Activated T-helper 1 cell treated with anti-CD3 and anti-CD28 coated beads, Interleukin-12 subunit alpha, Interleukin-12 subunit beta, Interleukin-2, Interleukin-4 antibody, amounts not matched to agents 30 ng/mL and 10 ng/mL and 1 ng/mL, durations not matched to agents 14 hours and 24 hours and 36 hours (primary cell): ENCODE measurements around the gene KMT5C. TPM values are rescaled to one million over a fixed set of nuclear protein-coding genes. Genes with fewer than 3 reads are reported as not detected.

Experiments used
- DNase-seq: peaks from one replicate; pipeline ENCODE4 v3.0.0; 2021; ENCODE audit warnings: low spot score
- H3K27ac Mint-ChIP-seq: one replicate; pipeline ENCODE4 v1.8.0; 2021; ENCODE audit warnings: mild to moderate bottlenecking, mixed read lengths
- H3K27me3 Mint-ChIP-seq: one replicate; pipeline ENCODE4 v1.8.0; 2022; ENCODE audit warnings: mild to moderate bottlenecking, moderate library complexity, mixed read lengths; ENCODE audit not compliant: insufficient read depth
- H3K36me3 Mint-ChIP-seq: one replicate; pipeline ENCODE4 v1.8.0; 2021; ENCODE audit warnings: low read depth, mixed read lengths
- H3K4me1 Mint-ChIP-seq: one replicate; pipeline ENCODE4 v1.8.0; 2021; ENCODE audit warnings: low read depth, mixed read lengths
- H3K4me3 Mint-ChIP-seq: one replicate; pipeline ENCODE4 v1.8.0; 2021; ENCODE audit warnings: mild to moderate bottlenecking, moderate library complexity, mixed read lengths
- H3K9me3 Mint-ChIP-seq: one replicate; pipeline ENCODE4 v1.8.0; 2021; ENCODE audit warnings: mixed read lengths
- intact Hi-C: fragments of 100-400 bp; cut with micrococcal nuclease; formaldehyde crosslinking; loops from one replicate; pipeline ENCODE4 v1.15.1; 2024
- total RNA-seq: library from RNA; stranded (reverse); gene quantifications from 2 replicates; pipeline ENCODE4 v1.2.3, GENCODE V29; 2022

Gene KMT5C
- total RNA-seq, 1 donor from 2014 or later: 29.9 TPM

DNA sequence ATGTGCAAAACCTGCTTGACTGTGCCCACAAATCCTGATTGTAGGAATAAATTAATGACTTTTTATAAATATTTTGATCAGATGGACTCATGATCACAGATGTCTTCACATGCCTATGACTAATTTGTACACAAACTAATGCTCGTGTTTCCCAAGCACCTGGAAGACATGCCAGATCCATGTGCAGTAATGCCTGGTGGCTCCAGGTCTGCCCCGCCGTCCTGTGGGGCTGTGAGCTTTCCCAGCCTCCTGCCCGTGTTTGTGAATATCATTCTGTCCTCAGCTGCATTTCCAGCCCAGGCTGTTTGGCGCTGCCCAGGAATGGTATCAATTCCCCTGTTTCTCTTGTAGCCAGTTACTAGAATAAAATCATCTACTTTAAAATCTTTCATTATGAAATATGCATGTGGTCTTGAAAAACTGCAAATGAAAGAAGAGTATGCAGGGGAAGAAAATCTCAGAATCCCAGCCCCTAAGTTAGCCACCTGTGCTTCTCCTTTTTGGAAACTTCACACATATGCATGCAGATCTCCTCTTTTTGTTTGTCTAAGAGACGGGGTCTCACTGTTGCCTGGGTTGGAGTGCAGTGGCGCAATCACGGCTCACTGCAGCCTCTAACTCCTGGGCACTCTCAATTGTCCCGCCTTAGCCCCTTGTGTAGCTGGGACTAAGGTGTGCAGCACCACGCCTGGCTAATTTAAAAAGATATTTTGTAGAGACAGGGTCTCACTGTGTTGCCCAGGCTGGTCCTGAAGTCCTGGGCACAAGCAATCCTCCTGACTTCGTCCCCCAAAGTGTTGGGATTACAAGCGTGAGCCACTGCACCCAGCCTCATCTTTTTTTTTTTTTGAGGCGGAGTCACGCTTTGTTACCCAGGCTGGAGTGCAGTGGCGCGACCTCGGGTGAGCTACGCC lies 52.3 kb downstream of the KMT5C start:
- peaks cover 38% of the 10 kb centered on the region for H3K36me3 Mint-ChIP-seq
- peaks cover 29% of the 10 kb centered on the region for H3K4me1 Mint-ChIP-seq
- no peak for DNase-seq
- intact Hi-C loops: no loop called here
- H3K27ac Mint-ChIP-seq: no peak overlapping the region
- H3K4me3 Mint-ChIP-seq: no peak overlapping the region
- no peaks in the 10 kb centered on the region for H3K9me3 Mint-ChIP-seq
- no peaks in the 10 kb centered on the region for H3K27me3 Mint-ChIP-seq

DNA sequence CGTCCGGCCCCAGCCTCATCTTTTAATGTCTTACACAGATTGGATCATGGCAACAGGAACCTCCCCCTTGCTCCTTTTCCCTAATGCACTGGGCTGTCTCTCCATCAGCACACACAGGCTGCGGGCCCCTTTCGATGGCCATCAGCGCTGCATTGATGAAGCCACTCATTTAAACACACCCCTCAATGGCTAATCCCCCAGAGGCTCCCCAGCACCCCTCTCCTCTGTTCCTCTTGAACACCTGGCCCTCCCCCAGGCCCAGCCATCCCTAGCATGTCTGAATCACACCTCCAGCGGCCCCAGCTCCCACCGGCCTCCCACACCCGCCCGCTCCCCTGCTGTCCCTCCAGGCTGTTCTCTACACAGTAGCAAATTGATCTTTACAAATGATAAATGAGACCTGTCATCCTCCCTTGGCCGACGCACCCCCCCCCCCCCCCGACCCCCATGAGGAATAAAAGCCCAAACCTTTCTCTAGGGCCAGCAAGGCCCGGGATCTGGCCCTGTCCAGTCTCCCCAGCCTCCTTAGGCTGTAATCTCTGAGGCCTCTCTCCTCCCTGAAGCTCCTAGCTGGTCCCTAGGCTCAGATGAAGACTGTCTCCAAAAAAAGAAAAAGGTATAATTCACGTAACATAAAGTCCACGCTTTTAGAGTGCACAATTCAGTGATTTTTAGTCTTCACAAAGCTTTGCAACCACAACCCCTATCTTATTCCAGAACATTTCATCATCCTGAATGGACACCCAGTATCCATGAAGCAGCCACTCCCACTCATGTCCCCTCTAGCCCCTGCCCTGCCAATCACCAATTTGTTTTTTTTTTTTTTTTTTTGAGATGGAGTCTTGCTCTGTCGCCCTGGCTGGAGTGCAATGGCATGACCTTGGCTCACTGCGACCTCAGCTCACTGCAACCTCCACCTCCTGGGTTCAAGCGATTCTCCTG lies 53.4 kb downstream of the KMT5C start:
- no peak overlapping the region for H3K27ac Mint-ChIP-seq
- no peaks in the 10 kb centered on the region for H3K9me3 Mint-ChIP-seq
- H3K27me3 Mint-ChIP-seq: no peaks in the 10 kb centered on the region
- intact Hi-C loops: no loop called here
- no peak overlapping the region for H3K4me3 Mint-ChIP-seq
- peaks cover 29% of the 10 kb centered on the region for H3K36me3 Mint-ChIP-seq
- H3K4me1 Mint-ChIP-seq: peaks cover 27% of the 10 kb centered on the region
- DNase-seq: no peak

Other genes starting within 250 kb of the KMT5C start
- 114 and 115 TPM in 2 replicates for gene PPP1R12C, start 222.2 kb upstream of the KMT5C start, total RNA-seq
- not detected in 2 replicates for gene TNNT1, start 190.7 kb upstream of the KMT5C start, total RNA-seq
- gene TNNI3, start 182.1 kb upstream of the KMT5C start, total RNA-seq: not detected in 2 replicates
- gene DNAAF3, start 173.3 kb upstream of the KMT5C start, total RNA-seq: 0.36 TPM in 1 of 2 replicates, not detected in the other
- gene SYT5, start 159.6 kb upstream of the KMT5C start, total RNA-seq: not detected in 2 replicates
- gene PTPRH, start 130.4 kb upstream of the KMT5C start, total RNA-seq: 0.16 TPM in 1 of 2 replicates, not detected in the other
- 7.7 and 8.3 TPM in 2 replicates for gene TMEM86B, start 111.1 kb upstream of the KMT5C start, total RNA-seq
- 200 and 202 TPM in 2 replicates for gene PPP6R1, start 80.9 kb upstream of the KMT5C start, total RNA-seq
- 66.4 and 69.6 TPM in 2 replicates for gene HSPBP1, start 59.8 kb upstream of the KMT5C start, total RNA-seq
- gene BRSK1, start 55.9 kb upstream of the KMT5C start, total RNA-seq: 7.8 and 8.4 TPM in 2 replicates
- 0.71 TPM in 1 of 2 replicates, not detected in the other for gene TMEM150B, start 14.5 kb upstream of the KMT5C start, total RNA-seq
- 0.26 TPM in 1 of 2 replicates, not detected in the other for gene COX6B2, start 14.8 kb downstream of the KMT5C start, total RNA-seq
- gene GARIN5B, start 23.4 kb downstream of the KMT5C start, total RNA-seq: 0.05 TPM in 1 of 2 replicates, not detected in the other
- gene IL11, start 30.6 kb downstream of the KMT5C start, total RNA-seq: 0.34 TPM in 1 of 2 replicates, not detected in the other
- gene TMEM190, start 37.0 kb downstream of the KMT5C start, total RNA-seq: not detected in 2 replicates
- gene TMEM238, start 44.4 kb downstream of the KMT5C start, total RNA-seq: 9.7 and 10.6 TPM in 2 replicates
- 1,835 and 1,847 TPM in 2 replicates for gene RPL28, start 46.1 kb downstream of the KMT5C start, total RNA-seq
- gene UBE2S, start 67.9 kb downstream of the KMT5C start, total RNA-seq: 224 and 225 TPM in 2 replicates
- gene SHISA7, start 103.4 kb downstream of the KMT5C start, total RNA-seq: not detected in 2 replicates
- 31.3 and 34.3 TPM in 2 replicates for gene ISOC2, start 121.8 kb downstream of the KMT5C start, total RNA-seq
- gene C19orf85, start 124.9 kb downstream of the KMT5C start, total RNA-seq: not detected in 2 replicates
- gene ZNF628, start 136.7 kb downstream of the KMT5C start, total RNA-seq: 7.6 and 10.4 TPM in 2 replicates
- 23.1 and 26.1 TPM in 2 replicates for gene NAT14, start 145.3 kb downstream of the KMT5C start, total RNA-seq
- 0.24 and 0.65 TPM in 2 replicates for gene SSC5D, start 148.6 kb downstream of the KMT5C start, total RNA-seq
- gene SBK2, start 197.3 kb downstream of the KMT5C start, total RNA-seq: not detected in 2 replicates
- gene SBK3, start 205.7 kb downstream of the KMT5C start, total RNA-seq: not detected in 2 replicates
- gene ZNF579, start 241.0 kb downstream of the KMT5C start, total RNA-seq: 10.2 and 11.7 TPM in 2 replicates